IPS-11a (cell line): Measurements from ENCODE around the gene THRA.

Experiments used
- H3K4me3 ChIP-seq: one replicate; pipeline ENCODE4 v1.5.1; 2013; ENCODE audit warnings: low read depth, low read length, control low read depth

THRA gene

GRCh38 chr17:40026816-40027613 lies 35.8 kb upstream of the THRA start:
- no peak overlapping the region for H3K4me3 ChIP-seq

- no peak overlapping the region for H3K4me3 ChIP-seq
Observed at GRCh38 chr17:40027614-40028012, 35.2 kb upstream of the THRA start.

- H3K4me3 ChIP-seq: no peak overlapping the region
Observed at GRCh38 chr17:40028595-40028994, 34.2 kb upstream of the THRA start.

GRCh38 chr17:40031706-40032105 lies 31.1 kb upstream of the THRA start:
- H3K4me3 ChIP-seq: no peak overlapping the region

GRCh38 chr17:40032322-40033320 lies 30.1 kb upstream of the THRA start:
- H3K4me3 ChIP-seq: no peak overlapping the region

GRCh38 chr17:40033339-40033738 lies 29.4 kb upstream of the THRA start:
- no peak overlapping the region for H3K4me3 ChIP-seq

GRCh38 chr17:40034426-40035161 lies 28.2 kb upstream of the THRA start:
- H3K4me3 ChIP-seq: no peak overlapping the region

GRCh38 chr17:40035162-40035559 lies 27.6 kb upstream of the THRA start:
- no peak overlapping the region for H3K4me3 ChIP-seq

- no peak overlapping the region for H3K4me3 ChIP-seq
Observed at GRCh38 chr17:40038882-40039513, 23.8 kb upstream of the THRA start.

- H3K4me3 ChIP-seq: no peak overlapping the region
Observed at GRCh38 chr17:40041196-40041595, 21.6 kb upstream of the THRA start.

GRCh38 chr17:40056379-40057015 lies 6.3 kb upstream of the THRA start:
- H3K4me3 ChIP-seq: no peak overlapping the region

- no peak overlapping the region for H3K4me3 ChIP-seq
Observed at GRCh38 chr17:40058186-40058784, 4.5 kb upstream of the THRA start.

- H3K4me3 ChIP-seq: no peak overlapping the region
Observed at GRCh38 chr17:40058865-40059264, 3.9 kb upstream of the THRA start.

GRCh38 chr17:40059729-40060475 lies 2.9 kb upstream of the THRA start:
- no peak overlapping the region for H3K4me3 ChIP-seq

- no peak overlapping the region for H3K4me3 ChIP-seq
Observed at GRCh38 chr17:40060887-40061608, 1.7 kb upstream of the THRA start.

GRCh38 chr17:40061609-40062038 lies 1.1 kb upstream of the THRA start:
- no peak overlapping the region for H3K4me3 ChIP-seq

- H3K4me3 ChIP-seq: peak overlapping the region; percentile 68
Observed at GRCh38 chr17:40063187-40063771, 514 bp downstream of the THRA start.
